IMR-90 (cell line): ENCODE measurements around the gene GPC6. TPM values are rescaled to one million over a fixed set of nuclear protein-coding genes. Genes with fewer than 3 reads are reported as not detected.

Source experiments
- ATAC-seq: fragments of 200-7000 bp; cut with Tn5 transposase; 2 replicates; pipeline ENCODE4 v1.9.1; 2020; ENCODE audit warnings: low read depth, mild to moderate bottlenecking, moderate library complexity
- BruUV-seq: library from RNA; stranded (reverse); fragments of 400-500 nt; replicated peaks from 2 replicates; lab custom pipeline; 2021; lab: Mats Ljungman, UMichigan
- CTCF ChIA-PET: fragments of 300-600 bp; formaldehyde crosslinking; extraction: SDS; loops from one replicate; lab custom pipeline; 2021; ENCODE audit warnings: antibody characterized with exemption; lab: Yijun Ruan, JAX
- POLR2A ChIA-PET: fragments of 300-600 bp; sonication (Branson Sonifier 250); formaldehyde crosslinking; loops from one replicate; lab custom pipeline; 2022; ENCODE audit warnings: antibody characterized with exemption; ENCODE audit not compliant: unreplicated experiment; lab: Charles Lee
- DNase-seq: peaks from one replicate; pipeline ENCODE4 v3.0.0; 2013
- H2AFZ ChIP-seq: replicated peaks from 2 replicates; pipeline ENCODE3; 2013; ENCODE audit warnings: low read length, mild to moderate bottlenecking; ENCODE audit not compliant: poor library complexity
- H2AK5ac ChIP-seq: 2 replicates; pipeline ENCODE4 v1.6.1; 2013; ENCODE audit warnings: low read depth, low read length, inconsistent platforms
- H2AK9ac ChIP-seq: replicated peaks from 2 replicates; pipeline ENCODE3; 2013; ENCODE audit warnings: mild to moderate bottlenecking, low read depth, low read length, moderate library complexity; ENCODE audit not compliant: poor library complexity
- H2BK120ac ChIP-seq: 2 replicates; pipeline ENCODE4 v1.6.1; 2013; ENCODE audit warnings: low read depth, low read length, inconsistent platforms
- H2BK15ac ChIP-seq: 3 replicates; pipeline ENCODE4 v1.6.1; 2013; ENCODE audit warnings: low read depth, low read length, inconsistent platforms
- H2BK20ac ChIP-seq: 2 replicates; pipeline ENCODE4 v1.6.1; 2013; ENCODE audit warnings: low read depth, mild to moderate bottlenecking, inconsistent platforms, low read length, moderate library complexity
- H2BK5ac ChIP-seq: 2 replicates; pipeline ENCODE4 v1.6.1; 2013; ENCODE audit warnings: mild to moderate bottlenecking, low read depth, low read length, inconsistent platforms; ENCODE audit not compliant: poor library complexity, severe bottlenecking
- H3K14ac ChIP-seq: replicated peaks from 2 replicates; pipeline ENCODE4 v1.6.1; 2013; ENCODE audit warnings: low read depth, low read length, inconsistent platforms
- H3K18ac ChIP-seq: 2 replicates; pipeline ENCODE4 v1.6.1; 2013; ENCODE audit warnings: low read depth, low read length, control low read depth
- H3K23ac ChIP-seq: 2 replicates; pipeline ENCODE4 v1.6.1; 2013; ENCODE audit warnings: low read depth, low read length, inconsistent platforms
- H3K27ac ChIP-seq: 2 replicates; pipeline ENCODE4 v1.5.1; 2013; ENCODE audit warnings: mild to moderate bottlenecking, control low read depth, low read length; ENCODE audit not compliant: insufficient read depth
- H3K27me3 ChIP-seq: 2 replicates; pipeline ENCODE4 v1.6.1; 2013; ENCODE audit warnings: low read length; ENCODE audit not compliant: control insufficient read depth, insufficient read depth
- H3K36me3 ChIP-seq: 2 replicates; pipeline ENCODE4 v1.6.1; 2013; ENCODE audit warnings: low read length, mixed read lengths; ENCODE audit not compliant: control insufficient read depth, insufficient read depth
- H3K4ac ChIP-seq: 2 replicates; pipeline ENCODE4 v1.6.1; 2013; ENCODE audit warnings: low read depth, low read length, inconsistent platforms
- H3K4me1 ChIP-seq: 2 replicates; pipeline ENCODE4 v1.6.1; 2013; ENCODE audit warnings: low read length, mixed read lengths; ENCODE audit not compliant: control insufficient read depth, insufficient read depth
- H3K4me2 ChIP-seq: 2 replicates; pipeline ENCODE4 v1.6.1; 2013; ENCODE audit warnings: low read depth, mild to moderate bottlenecking, control low read depth, low read length, moderate library complexity
- H3K4me3 ChIP-seq: 2 replicates; pipeline ENCODE4 v1.5.1; 2013; ENCODE audit warnings: low read depth, mild to moderate bottlenecking, control low read depth, low read length, moderate library complexity; ENCODE audit not compliant: insufficient read depth
- H3K56ac ChIP-seq: 2 replicates; pipeline ENCODE4 v1.6.1; 2013; ENCODE audit warnings: low read length, inconsistent platforms; ENCODE audit not compliant: insufficient read depth; ENCODE audit errors: extremely low read depth
- H3K79me1 ChIP-seq, 2 experiments: 2 replicates each; pipeline ENCODE4 v1.6.1; 2013; ENCODE audit warnings: low read length in 2 of 2, inconsistent platforms in 1 of 2, low read depth in 1 of 2
- H3K9ac ChIP-seq: 2 replicates; pipeline ENCODE4 v1.6.1; 2013; ENCODE audit warnings: low read depth, low read length, control low read depth
- H3K9me1 ChIP-seq: 2 replicates; pipeline ENCODE4 v1.6.1; 2013; ENCODE audit warnings: low read length, inconsistent platforms; ENCODE audit not compliant: insufficient read depth
- H3K9me3 ChIP-seq: 2 replicates; pipeline ENCODE4 v1.6.1; 2013; ENCODE audit warnings: low read length; ENCODE audit not compliant: control insufficient read depth, insufficient read depth
- H4K20me1 ChIP-seq: 2 replicates; pipeline ENCODE4 v1.6.1; 2013; ENCODE audit warnings: low read length, inconsistent platforms; ENCODE audit not compliant: insufficient read depth
- H4K5ac ChIP-seq: 2 replicates; pipeline ENCODE4 v1.6.1; 2013; ENCODE audit warnings: mild to moderate bottlenecking, low read depth, low read length, control low read depth
- H4K8ac ChIP-seq, 2 experiments: 2 replicates each; pipeline ENCODE4 v1.6.1; 2013; ENCODE audit warnings: low read depth in 2 of 2, low read length in 2 of 2, control low read depth in 1 of 2, inconsistent platforms in 1 of 2
- H4K91ac ChIP-seq: 2 replicates; pipeline ENCODE4 v1.6.1; 2013; ENCODE audit warnings: low read depth, low read length, inconsistent platforms; ENCODE audit not compliant: insufficient read depth
- FOS ChIP-seq: fragments of 150-350 bp; IDR thresholded peaks from 2 replicates; pipeline ENCODE4 v1.6.1; 2016; ENCODE audit warnings: low read depth, low read length
- MAFK ChIP-seq: IDR thresholded peaks from 2 replicates; pipeline ENCODE4 v1.6.1; 2012; ENCODE audit warnings: low read depth, low read length, improper control_type of control experiment
- MAZ ChIP-seq: IDR thresholded peaks from 2 replicates; pipeline ENCODE4 v1.6.1; 2012; ENCODE audit warnings: low read depth, mild to moderate bottlenecking, low read length, improper control_type of control experiment, moderate library complexity, borderline replicate concordance
- POLR2A ChIP-seq: IDR thresholded peaks from 2 replicates; pipeline ENCODE4 v1.6.1; 2012; ENCODE audit warnings: mild to moderate bottlenecking, low read depth, low read length
- RAD21 ChIP-seq: IDR thresholded peaks from 2 replicates; pipeline ENCODE4 v1.6.1; 2012; ENCODE audit warnings: low read length, improper control_type of control experiment
- SMC3 ChIP-seq: fragments of 150-350 bp; IDR thresholded peaks from 2 replicates; pipeline ENCODE4 v1.6.1; 2016; ENCODE audit warnings: low read depth, mild to moderate bottlenecking, antibody characterized with exemption, low read length, moderate library complexity
- WGBS, 2 experiments: methylation state at CpG; one replicate each; pipeline versions ENCODE4 v1.1.5 to v1.1.7; 2013; ENCODE audit warnings: missing lambda C conversion rate in 2 of 2; ENCODE audit not compliant: insufficient read length in 1 of 2; ENCODE audit errors: extremely low coverage in 2 of 2; 5-methylcytosine and 5-hydroxymethylcytosine counted together
- dilution Hi-C: fragments of 300-500 bp; cut with HindIII; formaldehyde crosslinking; loops from one replicate; pipeline ENCODE4 v1.14.3; 2018; ENCODE audit warnings: low sequenced_read_pairs; ENCODE audit not compliant: unreplicated experiment
- in situ Hi-C: fragments of 300-500 bp; cut with MboI; formaldehyde crosslinking; loops from 3 replicates; pipeline ENCODE4 v1.14.3; 2019; ENCODE audit warnings: low sequenced_read_pairs, inconsistent platforms, mixed read lengths
- intact Hi-C: fragments of 100-400 bp; cut with micrococcal nuclease; formaldehyde crosslinking; loops from 2 replicates; pipeline ENCODE4 v1.10.0; 2022
- polyA plus RNA-seq, 3 experiments: library from polyadenylated mRNA; depleted of rRNA; stranded (reverse); fragments of >200 nt; gene quantifications; 2 replicates each; pipeline ENCODE4 v1.2.3, GENCODE V29; 2012; ENCODE audit warnings: low replicate concordance in 1 of 3
- total RNA-seq: library from RNA; depleted of rRNA; stranded (reverse); fragments of >200 nt; gene quantifications from 2 replicates; pipeline ENCODE4 v1.2.3, GENCODE V29; 2012

The GPC6 gene
- total and polyA plus RNA-seq, 2 of the 4 experiments (the other 2 are of a cell fraction): 14.9 to 39.4 TPM

- Histone ChIP-seq H4K8ac (no peak overlapping the region), H3K14ac (no peak overlapping the region), H3K27me3 (no peaks in the 10 kb centered on the region), H2AFZ (no peak overlapping the region), H4K20me1 (no peaks in the 10 kb centered on the region), H2BK5ac (no peak overlapping the region), H2AK5ac (no peak overlapping the region), H3K9ac (no peak overlapping the region), H3K23ac (no peak overlapping the region), H3K9me1 (no peaks in the 10 kb centered on the region), H3K56ac (no peak overlapping the region), H2BK20ac (no peak overlapping the region), H2AK9ac (no peak overlapping the region), H3K4me2 (peak overlapping the region; percentile 60; the same call in 1 of the 2 replicates), H2BK15ac (no peak overlapping the region), H3K9me3 (no peaks in the 10 kb centered on the region), H3K18ac (no peak overlapping the region), H3K79me1 (no peaks in the 10 kb centered on the region), H3K36me3 (no peaks in the 10 kb centered on the region), H3K4me3 (no peak overlapping the region), H2BK120ac (no peak overlapping the region), H3K4ac (no peak overlapping the region), H4K91ac (no peak overlapping the region), H3K27ac (no peak overlapping the region), H3K4me1 (no peaks in the 10 kb centered on the region; the same call in none of the 2 replicates), H4K5ac (no peak overlapping the region)
- BruUV-seq: no TSS peak
- peak; percentile 91 for ATAC-seq
- TF ChIP-seq POLR2A: no peak
- no peak for TF ChIP-seq MAZ
- TF ChIP-seq FOS: 0 out of 2 replicates have a peak, but pooled peaks have one; percentile 36
- TF ChIP-seq MAFK: 0 out of 2 replicates have a peak, but pooled peaks have one; percentile 0
- 0 out of 2 replicates have a peak, but pooled peaks have one; percentile 9 for TF ChIP-seq RAD21
- no peak for TF ChIP-seq SMC3
- intact Hi-C loops (no loop called here), dilution Hi-C loops (no loop called here), in situ Hi-C loops (no loop called here)
- no CpG with 5 or more reads among the region's 1 CpG for WGBS, 2 experiments
- ChIA-PET CTCF (no interaction called here), POLR2A (no interaction called here)
- peak; percentile 88 for DNase-seq
Measured at GRCh38 chr13:94249512-94249911, 1022.9 kb downstream of the GPC6 start.
